Stimulated activated CD8-positive, alpha-beta memory T cell treated with anti-CD3 and anti-CD28 coated beads, Interleukin-12 subunit alpha, Interleukin-12 subunit beta, amount 100 ng/mL, for 24 hours (primary cell): ENCODE measurements around the gene MSL3B.
"Not testable (repeated sequence)": the region's sequence is repeated elsewhere in the genome, so short reads cannot be mapped to it uniquely, and the experiment has no call there.

ENCODE experiments used
- DNase-seq: peaks from one replicate; pipeline ENCODE4 v3.0.0-alpha.2; 2020; ENCODE audit errors: extremely low read depth

MSL3B gene

GRCh38 chr2:233867993-233868532, at the start of gene MSL3B:
Gene MSL3B (minus strand): TSS chr2:233868386.
- no peak for DNase-seq

GRCh38 chr2:233917116-233917515, 48.9 kb upstream of the MSL3B start, which contains the start of gene TRPM8:
Gene TRPM8 (plus strand): TSS chr2:233917373. CDS start chr2:233926538, 9,165 bp downstream.
- DNase-seq = no peak

GRCh38 chr2:233915128-233915527, 46.9 kb upstream of the MSL3B start:
- DNase-seq = no peak

DNA sequence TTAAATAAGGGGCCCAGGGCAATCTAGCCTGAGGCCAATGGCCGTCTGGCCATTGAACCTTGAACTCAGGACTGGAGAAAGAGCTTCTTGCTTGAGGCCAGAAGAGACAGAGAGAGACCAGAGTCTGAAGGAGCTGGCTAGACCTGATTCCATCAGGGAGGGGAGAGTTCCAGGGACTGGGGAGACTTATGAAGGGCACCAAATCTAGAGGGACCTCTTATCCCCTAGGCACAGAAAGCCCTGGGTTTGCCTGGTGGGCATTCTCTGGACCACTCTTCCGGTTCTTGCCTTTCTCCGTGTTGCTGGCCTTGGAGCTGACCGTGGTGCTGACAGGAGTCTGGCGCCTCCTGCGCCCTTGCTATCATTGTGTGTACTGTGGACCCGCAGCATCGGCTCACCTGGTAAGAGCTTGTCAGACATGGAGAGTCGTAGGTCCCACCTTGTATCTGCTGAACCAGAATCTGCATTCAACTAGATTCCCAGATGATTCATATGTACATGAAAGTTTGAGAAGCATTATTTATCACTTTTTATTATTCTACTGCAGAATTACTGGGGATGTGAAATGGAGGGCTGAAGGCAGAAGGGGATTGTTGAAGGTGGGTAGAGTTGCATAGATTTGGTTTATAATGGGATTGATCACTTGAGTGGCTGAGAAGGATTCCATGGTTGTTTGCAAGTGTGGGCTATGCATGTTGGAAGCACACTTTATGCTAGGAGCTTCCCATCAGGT, 44.7 kb upstream of the MSL3B start:
- DNase-seq = no peak

GRCh38 chr2:233907627-233908026, 39.4 kb upstream of the MSL3B start:
- no peak for DNase-seq

GRCh38 chr2:233905945-233906344, 37.8 kb upstream of the MSL3B start:
- DNase-seq = no peak

GRCh38 chr2:233901884-233902283, 33.7 kb upstream of the MSL3B start:
- DNase-seq = no peak

GRCh38 chr2:233901367-233901766, 33.2 kb upstream of the MSL3B start:
- no peak for DNase-seq

- DNase-seq = not testable (repeated sequence)
Observed at GRCh38 chr2:233896253-233896652, 28.1 kb upstream of the MSL3B start.

GRCh38 chr2:233892793-233893192, 24.6 kb upstream of the MSL3B start:
- DNase-seq = no peak

- no peak for DNase-seq
Observed at GRCh38 chr2:233882353-233882752, 14.2 kb upstream of the MSL3B start.

GRCh38 chr2:233872125-233872524, 3.9 kb upstream of the MSL3B start:
- DNase-seq = not testable (repeated sequence)

DNA sequence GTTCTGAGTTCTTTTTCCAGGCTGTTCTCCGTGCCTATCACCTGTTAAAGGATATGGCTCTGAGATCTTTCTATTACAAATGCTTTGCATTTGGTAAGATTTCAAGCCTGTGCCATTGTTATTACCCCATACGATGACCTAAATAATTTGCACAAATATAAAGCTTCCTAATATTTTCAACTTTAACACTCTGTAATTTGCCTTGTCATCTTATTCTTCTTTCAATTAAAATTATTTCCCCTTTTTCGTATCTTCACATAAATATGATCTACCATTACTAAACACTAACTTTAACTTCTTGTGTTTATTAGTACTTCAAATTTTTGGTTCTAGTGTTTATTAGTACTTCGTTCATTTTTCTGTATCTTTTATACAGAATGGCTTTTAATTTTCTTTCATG, 3.2 kb upstream of the MSL3B start:
- no peak for DNase-seq

- no peak for DNase-seq
Observed at GRCh38 chr2:233866479-233866878, 1.7 kb downstream of the MSL3B start.

DNA sequence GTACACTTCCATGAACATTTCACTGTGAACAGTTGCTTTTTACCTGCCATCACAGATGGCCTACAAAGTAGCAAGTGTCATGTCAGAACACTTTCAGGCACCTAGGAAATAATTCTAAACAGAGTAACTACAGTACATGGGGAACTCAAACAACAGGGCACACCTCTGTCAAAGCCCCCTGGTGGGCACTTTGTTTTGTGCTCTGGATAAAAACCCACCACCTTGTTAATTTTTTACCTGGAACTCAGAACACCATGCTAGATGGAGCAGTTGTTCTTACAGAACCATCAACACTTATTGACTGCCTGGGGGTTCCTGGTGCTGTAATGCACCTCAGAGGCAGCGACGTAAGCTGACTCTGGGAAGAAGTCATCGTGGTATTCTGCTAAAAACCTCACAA, 2.3 kb downstream of the MSL3B start:
- no peak for DNase-seq

- DNase-seq = no peak
Observed at GRCh38 chr2:233862261-233862768, 5.9 kb downstream of the MSL3B start.

DNA sequence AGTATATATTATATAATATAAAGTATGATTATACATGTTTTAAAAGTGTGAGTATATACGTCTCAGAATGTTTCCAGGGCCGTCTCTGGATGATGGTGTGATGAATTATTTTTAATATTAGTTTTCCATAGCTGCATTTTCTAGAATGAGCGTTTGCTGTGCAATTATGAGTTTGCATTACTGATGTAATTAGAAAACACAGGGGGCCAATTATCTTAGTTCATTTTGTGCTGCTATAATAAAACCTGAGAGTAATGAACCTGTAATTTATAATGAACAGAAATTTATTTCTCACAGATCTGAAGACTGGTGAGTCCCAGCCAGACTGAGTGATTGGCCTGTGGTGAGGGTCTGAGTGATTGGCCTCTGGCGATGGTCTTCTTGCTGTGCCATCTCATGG, 9.9 kb downstream of the MSL3B start:
- no peak for DNase-seq

GRCh38 chr2:233857511-233858141, 10.6 kb downstream of the MSL3B start:
- DNase-seq = no peak

DNA sequence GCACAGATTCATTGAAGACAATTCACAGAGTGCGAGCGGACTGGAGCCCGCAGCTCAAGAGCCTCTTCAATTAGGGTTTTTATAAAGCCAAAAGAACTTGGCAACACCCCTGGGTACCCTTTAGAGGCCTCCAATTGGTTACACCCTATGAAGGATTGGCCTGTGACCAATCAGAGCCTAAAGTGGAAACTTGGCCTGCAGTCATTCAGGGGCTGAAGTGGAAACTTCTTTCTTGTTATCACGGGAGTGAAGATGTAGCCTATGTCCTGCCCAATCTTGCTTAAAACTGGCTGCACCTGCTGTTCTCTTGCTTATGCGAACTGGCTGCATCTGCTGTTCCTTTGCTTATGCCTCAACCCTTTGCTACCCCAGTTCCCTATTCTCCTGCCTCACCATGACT, 12.0 kb downstream of the MSL3B start:
- no peak for DNase-seq

GRCh38 chr2:233855345-233855744, 12.8 kb downstream of the MSL3B start:
- DNase-seq = no peak

GRCh38 chr2:233854241-233854981, 13.8 kb downstream of the MSL3B start, which contains the start of gene HJURP:
Gene HJURP (minus strand): TSS chr2:233854535. CDS start chr2:233854500, 35 bp downstream.
- peak; percentile 75 for DNase-seq

DNA sequence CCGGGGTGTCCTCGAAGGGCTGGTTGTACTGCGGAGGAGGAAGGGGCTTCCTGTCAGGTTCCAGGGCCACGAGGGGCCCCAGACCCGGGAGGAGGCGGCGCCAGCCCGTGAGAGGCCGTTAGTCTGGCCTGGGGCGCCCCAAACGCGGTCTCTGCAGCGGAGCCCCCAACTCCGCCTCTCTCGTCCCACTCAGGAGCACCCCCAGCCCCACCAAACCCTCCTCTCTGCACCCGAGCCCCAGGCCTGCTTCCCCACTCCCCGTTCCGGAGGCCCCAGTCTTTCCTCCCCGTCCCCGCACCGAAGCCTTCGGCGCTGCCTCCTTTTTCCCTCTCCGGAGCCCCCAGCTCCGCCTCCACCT, 14.3 kb downstream of the MSL3B start:
- no peak for DNase-seq
